HEK293 (cell line): ENCODE data around the gene TP53BP1.

ENCODE experiments used
- CTCF ChIA-PET: fragments of 350-600 bp; formaldehyde crosslinking; extraction: SDS; loops from one replicate; lab custom pipeline; 2021; ENCODE audit warnings: antibody characterized with exemption; lab: Yijun Ruan, JAX
- POLR2A ChIA-PET: fragments of 300-600 bp; formaldehyde crosslinking; extraction: SDS; loops from one replicate; lab custom pipeline; 2020; ENCODE audit warnings: antibody characterized with exemption, inconsistent platforms; lab: Yijun Ruan, JAX
- H3K27ac ChIP-seq: fragments of 200-500 bp; sonication (Bioruptor generic); 2 replicates; pipeline ENCODE4 v1.5.1; 2014; ENCODE audit warnings: low read depth, low read length, control low read depth, inconsistent platforms; ENCODE audit errors: extremely low read depth
- H3K36me3 ChIP-seq, 2 experiments: fragments of 200-500 bp in 1 of 2; sonication (Bioruptor generic) in 1 of 2; 1 replicate in 1 of 2; 2 replicates in 1 of 2; pipeline ENCODE4 v1.5.1; 2014 to 2017; ENCODE audit warnings: inconsistent platforms in 2 of 2, low read length in 2 of 2; ENCODE audit not compliant: control insufficient read depth in 2 of 2, insufficient read depth in 1 of 2
- H3K4me1 ChIP-seq: fragments of 200-500 bp; sonication (Bioruptor generic); 2 replicates; pipeline ENCODE4 v1.5.1; 2014; ENCODE audit warnings: mild to moderate bottlenecking, low read length, inconsistent platforms; ENCODE audit not compliant: control insufficient read depth, insufficient read depth
- H3K4me3 ChIP-seq: 2 replicates; pipeline ENCODE4 v1.5.1; 2011; ENCODE audit warnings: low read depth, mild to moderate bottlenecking, control low read depth, low read length, moderate library complexity
- H3K9me3 ChIP-seq: fragments of 200-500 bp; sonication (Bioruptor generic); 2 replicates; pipeline ENCODE4 v1.5.1; 2014; ENCODE audit warnings: low read depth, low read length, inconsistent platforms; ENCODE audit not compliant: control insufficient read depth, insufficient read depth
- GLI4 ChIP-seq: fragments of 450-650 bp; formaldehyde crosslinking; IDR thresholded peaks from 2 replicates; pipeline ENCODE4 v1.5.1; 2016; ENCODE audit warnings: missing biosample characterization, missing genetic modification characterization
- KLF1 ChIP-seq: fragments of 450-650 bp; formaldehyde crosslinking; IDR thresholded peaks from 2 replicates; pipeline ENCODE4 v1.5.1; 2016; ENCODE audit warnings: missing biosample characterization, missing genetic modification characterization
- PATZ1 ChIP-seq: fragments of 450-650 bp; formaldehyde crosslinking; IDR thresholded peaks from 2 replicates; pipeline ENCODE4 v1.5.1; 2016; ENCODE audit warnings: missing biosample characterization, missing genetic modification characterization
- PRDM1 ChIP-seq: fragments of 450-650 bp; formaldehyde crosslinking; IDR thresholded peaks from 2 replicates; pipeline ENCODE4; 2016; ENCODE audit warnings: missing biosample characterization, missing genetic modification characterization
- TCF7L2 ChIP-seq: IDR thresholded peaks from 2 replicates; pipeline ENCODE4 v1.6.1; 2011; ENCODE audit warnings: low read depth, mild to moderate bottlenecking, inconsistent platforms, low read length, moderate library complexity, borderline replicate concordance
- YY2 ChIP-seq: fragments of 450-650 bp; formaldehyde crosslinking; IDR thresholded peaks from 2 replicates; pipeline ENCODE4 v1.5.1; 2016; ENCODE audit warnings: missing biosample characterization, missing genetic modification characterization
- ZBTB1 ChIP-seq: fragments of 450-650 bp; formaldehyde crosslinking; IDR thresholded peaks from 2 replicates; pipeline ENCODE4 v1.5.1; 2016; ENCODE audit warnings: missing biosample characterization, missing genetic modification characterization
- ZBTB7A ChIP-seq: fragments of 450-650 bp; formaldehyde crosslinking; IDR thresholded peaks from 2 replicates; pipeline ENCODE4 v1.5.1; 2016; ENCODE audit warnings: low read depth, missing biosample characterization, missing genetic modification characterization
- ZBTB8A ChIP-seq: fragments of 450-650 bp; formaldehyde crosslinking; IDR thresholded peaks from 2 replicates; pipeline ENCODE4 v1.5.1; 2016; ENCODE audit warnings: missing biosample characterization, missing genetic modification characterization
- ZNF133 ChIP-seq: fragments of 450-650 bp; formaldehyde crosslinking; IDR thresholded peaks from 2 replicates; pipeline ENCODE4 v1.5.1; 2016; ENCODE audit warnings: missing biosample characterization, missing genetic modification characterization
- ZNF169 ChIP-seq: fragments of 450-650 bp; formaldehyde crosslinking; IDR thresholded peaks from 2 replicates; pipeline ENCODE4 v1.5.1; 2016; ENCODE audit warnings: missing biosample characterization, missing genetic modification characterization
- ZNF221 ChIP-seq: fragments of 450-650 bp; formaldehyde crosslinking; IDR thresholded peaks from 2 replicates; pipeline ENCODE4 v1.5.1; 2017; ENCODE audit warnings: missing biosample characterization, missing genetic modification characterization, borderline replicate concordance
- ZNF266 ChIP-seq: fragments of 450-650 bp; formaldehyde crosslinking; IDR thresholded peaks from 2 replicates; pipeline ENCODE4 v1.5.1; 2016; ENCODE audit warnings: missing biosample characterization, missing genetic modification characterization, low read depth
- ZNF350 ChIP-seq: fragments of 450-650 bp; formaldehyde crosslinking; IDR thresholded peaks from 2 replicates; pipeline ENCODE4 v1.5.0; 2017; ENCODE audit warnings: missing biosample characterization, mild to moderate bottlenecking, missing genetic modification characterization
- ZNF394 ChIP-seq: fragments of 450-650 bp; formaldehyde crosslinking; IDR thresholded peaks from 2 replicates; pipeline ENCODE4 v1.5.1; 2016; ENCODE audit warnings: missing biosample characterization, missing genetic modification characterization, mild to moderate bottlenecking, moderate library complexity, borderline replicate concordance
- ZNF426 ChIP-seq: fragments of 450-650 bp; formaldehyde crosslinking; IDR thresholded peaks from 2 replicates; pipeline ENCODE4 v1.5.1; 2017; ENCODE audit warnings: missing biosample characterization, missing genetic modification characterization, mild to moderate bottlenecking, inconsistent platforms, moderate library complexity
- ZNF510 ChIP-seq: fragments of 450-650 bp; formaldehyde crosslinking; IDR thresholded peaks from 2 replicates; pipeline ENCODE4 v1.5.1; 2018; ENCODE audit warnings: mild to moderate bottlenecking, missing genetic modification characterization, missing biosample characterization; ENCODE audit not compliant: insufficient replicate concordance
- ZNF529 ChIP-seq: fragments of 450-650 bp; formaldehyde crosslinking; IDR thresholded peaks from 2 replicates; pipeline ENCODE4 v1.5.1; 2017; ENCODE audit warnings: missing genetic modification characterization, missing biosample characterization; ENCODE audit not compliant: insufficient replicate concordance
- ZNF561 ChIP-seq: fragments of 450-650 bp; IDR thresholded peaks from 2 replicates; pipeline ENCODE4 v1.5.1; 2018; ENCODE audit warnings: missing biosample characterization, missing genetic modification characterization, borderline replicate concordance
- ZNF624 ChIP-seq: fragments of 450-650 bp; formaldehyde crosslinking; IDR thresholded peaks from 2 replicates; pipeline ENCODE4 v1.5.1; 2017; ENCODE audit warnings: missing biosample characterization, missing genetic modification characterization
- ZNF670 ChIP-seq: fragments of 450-650 bp; formaldehyde crosslinking; IDR thresholded peaks from 2 replicates; pipeline ENCODE4 v1.5.1; 2016; ENCODE audit warnings: missing biosample characterization, missing genetic modification characterization, low read depth
- ZNF707 ChIP-seq: fragments of 450-650 bp; formaldehyde crosslinking; IDR thresholded peaks from 2 replicates; pipeline ENCODE4 v1.5.1; 2016; ENCODE audit warnings: missing biosample characterization, missing genetic modification characterization
- ZNF747 ChIP-seq: fragments of 450-650 bp; formaldehyde crosslinking; IDR thresholded peaks from 2 replicates; pipeline ENCODE4 v1.5.1; 2016; ENCODE audit warnings: missing biosample characterization, missing genetic modification characterization
- ZNF777 ChIP-seq: fragments of 450-650 bp; formaldehyde crosslinking; IDR thresholded peaks from 2 replicates; pipeline ENCODE4 v1.5.1; 2017; ENCODE audit warnings: missing biosample characterization, missing genetic modification characterization, borderline replicate concordance
- ZNF792 ChIP-seq: fragments of 450-650 bp; formaldehyde crosslinking; IDR thresholded peaks from 2 replicates; pipeline ENCODE4 v1.5.1; 2016; ENCODE audit warnings: missing biosample characterization, missing genetic modification characterization
- ZNF830 ChIP-seq: fragments of 450-650 bp; IDR thresholded peaks from 2 replicates; pipeline ENCODE4 v1.5.0; 2018; ENCODE audit warnings: missing biosample characterization, missing genetic modification characterization, low read depth, mild to moderate bottlenecking, moderate library complexity
- ZSCAN30 ChIP-seq: fragments of 450-650 bp; IDR thresholded peaks from 2 replicates; pipeline ENCODE4 v1.5.1; 2018; ENCODE audit warnings: missing biosample characterization, mild to moderate bottlenecking, missing genetic modification characterization, moderate library complexity

The TP53BP1 gene

DNA sequence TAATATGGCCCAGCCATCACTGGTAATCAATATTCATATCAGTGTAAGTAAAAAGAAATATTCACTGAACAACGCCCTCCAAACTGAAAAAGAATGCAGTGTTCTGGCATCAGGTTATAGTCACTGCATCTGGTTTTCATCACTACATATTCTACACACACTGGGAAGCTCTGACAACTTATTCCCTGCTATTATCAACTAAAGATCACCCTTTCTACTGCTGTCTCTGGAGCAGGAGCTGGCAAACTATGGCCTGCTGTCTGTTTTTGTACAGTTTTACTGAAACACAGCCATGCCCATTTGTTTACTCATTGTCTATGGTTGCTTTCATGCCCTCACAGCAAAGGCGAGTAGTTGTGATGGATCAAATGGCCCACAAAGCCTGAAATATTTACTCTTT lies 86.8 kb downstream of the TP53BP1 start (continued):
- TF ChIP-seq ZNF529 (tag by site-specific recombination), result no peak
- TF ChIP-seq PATZ1 (tag by site-specific recombination), result no peak
- no peak for TF ChIP-seq YY2 (tag by site-specific recombination)
- no peak for TF ChIP-seq ZBTB1 (tag by site-specific recombination)
- TF ChIP-seq KLF1 (tag by site-specific recombination), result no peak
- TF ChIP-seq ZNF133 (tag by site-specific recombination), result no peak

DNA sequence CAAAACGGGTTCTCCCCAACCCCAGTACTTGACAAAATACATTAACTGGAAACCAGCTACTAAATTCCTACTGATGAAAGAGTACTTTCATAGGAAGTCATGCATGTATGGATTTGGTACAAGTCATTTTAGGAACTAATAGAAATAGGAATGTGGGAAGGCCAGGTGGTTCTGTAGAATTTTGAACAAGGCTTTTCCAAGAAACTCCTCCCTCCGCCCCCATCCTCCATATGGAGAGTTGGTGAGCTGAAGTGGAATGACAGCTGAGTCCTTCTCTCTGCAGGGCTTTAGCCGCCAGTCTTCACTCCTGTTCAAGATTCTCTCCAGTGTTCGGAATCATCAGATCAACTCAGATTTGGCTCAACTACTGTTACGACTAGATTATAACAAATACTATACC lies 88.8 kb downstream of the TP53BP1 start:
- Histone ChIP-seq H3K9me3 (no peaks in the 10 kb centered on the region), H3K4me3 (no peak overlapping the region), H3K4me1 (no peaks in the 10 kb centered on the region)
- CTCF ChIA-PET, result no interaction called here
- no peak for TF ChIP-seq ZNF777 (tag by site-specific recombination)
- TF ChIP-seq ZSCAN30 (tag by site-specific recombination), result no peak
- no peak for TF ChIP-seq ZNF221 (tag by site-specific recombination)
- TF ChIP-seq ZNF169 (tag by site-specific recombination), result no peak
- TF ChIP-seq PATZ1 (tag by site-specific recombination), result no peak
- TF ChIP-seq ZNF510, result no peak
- no peak for TF ChIP-seq ZNF266 (tag by site-specific recombination)
- TF ChIP-seq, all 188 proteins: peak for 0
- POLR2A ChIA-PET, result no interaction called here
- H3K36me3 ChIP-seq, result peaks cover 30 to 89% of the 10 kb centered on the region in 2 experiments
- H3K27ac ChIP-seq, result no peak overlapping the region

DNA sequence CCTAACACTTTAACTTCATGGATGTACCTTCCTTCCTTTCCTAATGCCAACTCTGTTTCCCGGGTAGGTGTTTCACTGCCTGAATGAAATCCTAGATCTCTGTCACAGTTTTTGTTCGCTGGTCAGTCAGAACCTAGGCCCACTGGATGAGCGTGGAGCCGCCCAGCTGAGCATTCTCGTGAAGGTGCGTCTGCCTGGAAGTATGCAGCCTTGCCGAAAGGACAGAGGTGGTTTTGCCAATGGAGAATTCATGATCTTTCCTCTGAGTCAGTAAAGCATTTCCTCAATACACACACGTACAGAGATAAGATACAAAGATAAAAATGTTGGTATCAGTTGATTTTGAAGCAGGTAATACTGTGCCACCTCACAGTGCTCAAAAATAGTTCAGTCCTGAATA lies 89.3 kb downstream of the TP53BP1 start:
- Histone ChIP-seq H3K36me3 (peaks cover 33 to 89% of the 10 kb centered on the region in 2 experiments), H3K27ac (no peak overlapping the region), H3K4me1 (no peaks in the 10 kb centered on the region), H3K9me3 (no peaks in the 10 kb centered on the region), H3K4me3 (no peak overlapping the region)
- POLR2A ChIA-PET, result no interaction called here
- CTCF ChIA-PET, result no interaction called here
- TF ChIP-seq ZBTB1 (tag by site-specific recombination) (no peak), ZNF707 (tag by site-specific recombination) (no peak), ZNF792 (tag by site-specific recombination) (no peak), ZNF747 (tag by site-specific recombination) (no peak), ZNF394 (no peak), ZNF561 (no peak), ZBTB7A (no peak)

DNA sequence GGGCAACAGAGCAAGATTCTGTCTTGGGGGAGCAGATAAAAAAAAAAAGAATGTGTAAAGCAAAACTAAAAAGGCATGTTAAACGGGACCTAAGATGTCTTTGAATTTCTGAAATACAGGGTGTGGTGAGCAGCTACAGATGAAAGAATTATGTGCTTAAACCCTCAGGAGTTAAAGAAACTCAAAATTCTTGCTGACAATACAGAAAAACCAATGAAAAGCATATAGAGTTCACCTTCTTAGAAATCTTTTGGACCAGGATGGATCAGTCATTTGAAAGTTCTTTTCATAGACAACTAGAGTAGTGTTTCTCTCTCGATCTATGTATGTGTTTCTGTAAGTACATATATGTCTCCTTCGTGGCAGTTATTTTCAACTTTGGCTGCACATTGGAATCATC lies 90.7 kb downstream of the TP53BP1 start:
- no peaks in the 10 kb centered on the region for H3K9me3 ChIP-seq
- peaks cover 25 to 89% of the 10 kb centered on the region in 2 experiments for H3K36me3 ChIP-seq
- H3K27ac ChIP-seq, result no peak overlapping the region
- H3K4me3 ChIP-seq, result no peak overlapping the region
- POLR2A ChIA-PET, result no interaction called here
- TF ChIP-seq ZBTB8A, result no peak
- no peak for TF ChIP-seq ZNF510
- TF ChIP-seq ZNF426, result no peak
- TF ChIP-seq TCF7L2, result no peak
- TF ChIP-seq PRDM1 (tag by site-specific recombination), result no peak
- no peak for TF ChIP-seq ZNF670 (tag by site-specific recombination)
- no peak for TF ChIP-seq GLI4 (tag by site-specific recombination)
- no peak for TF ChIP-seq ZNF350
- no peak for TF ChIP-seq ZNF624
- no peak for TF ChIP-seq ZNF830 (tag by site-specific recombination)
- TF ChIP-seq, all 188 proteins: peak for 0
- CTCF ChIA-PET, result no interaction called here
- no peaks in the 10 kb centered on the region for H3K4me1 ChIP-seq
